GM21737 (cell line): ENCODE data around the gene METTL18.
"Not testable (repeated sequence)": the region's sequence is repeated elsewhere in the genome, so short reads cannot be mapped to it uniquely, and the experiment has no call there.

ENCODE experiments used
- ATAC-seq: cut with Tn5 transposase; IDR thresholded peaks from one replicate; pipeline ENCODE4 v1.9.1; 2021; ENCODE audit warnings: mild to moderate bottlenecking, moderate library complexity; ENCODE audit not compliant: unreplicated experiment

Gene METTL18

GRCh38 chr1:169794530-169795416 is at the start of gene METTL18:
Gene METTL18 (minus strand): TSS chr1:169794907. CDS start chr1:169793695, 1,212 bp downstream.
- ATAC-seq: peak; percentile 97

GRCh38 chr1:169838942-169839341 is 44.2 kb upstream of the METTL18 start:
- ATAC-seq: no peak

- ATAC-seq: no peak
Measured at GRCh38 chr1:169836198-169836597, 41.5 kb upstream of the METTL18 start.

- ATAC-seq: no peak
Measured at GRCh38 chr1:169835647-169836046, 40.9 kb upstream of the METTL18 start.

GRCh38 chr1:169834869-169835268 is 40.2 kb upstream of the METTL18 start:
- ATAC-seq: no peak

- no peak for ATAC-seq
Measured at GRCh38 chr1:169833179-169833901, 38.6 kb upstream of the METTL18 start.

GRCh38 chr1:169829671-169830070 is 35.0 kb upstream of the METTL18 start:
- no peak for ATAC-seq

- ATAC-seq: no peak
Measured at GRCh38 chr1:169824153-169824552, 29.4 kb upstream of the METTL18 start.

GRCh38 chr1:169821500-169821899 is 26.8 kb upstream of the METTL18 start:
- ATAC-seq: no peak

- no peak for ATAC-seq
Measured at GRCh38 chr1:169816617-169817016, 21.9 kb upstream of the METTL18 start.

- ATAC-seq: no peak
Measured at GRCh38 chr1:169814265-169814664, 19.6 kb upstream of the METTL18 start.

GRCh38 chr1:169812131-169812530 is 17.4 kb upstream of the METTL18 start:
- no peak for ATAC-seq

GRCh38 chr1:169811418-169812035 is 16.8 kb upstream of the METTL18 start:
- not testable (repeated sequence) for ATAC-seq

- no peak for ATAC-seq
Measured at GRCh38 chr1:169809370-169810095, 14.8 kb upstream of the METTL18 start.

- ATAC-seq: no peak
Measured at GRCh38 chr1:169804941-169805340, 10.2 kb upstream of the METTL18 start.

- no peak for ATAC-seq
Measured at GRCh38 chr1:169802888-169803287, 8.2 kb upstream of the METTL18 start.

- ATAC-seq: no peak
Measured at GRCh38 chr1:169797281-169797680, 2.6 kb upstream of the METTL18 start.

- no peak for ATAC-seq
Measured at GRCh38 chr1:169796274-169796810, 1.6 kb upstream of the METTL18 start.

- ATAC-seq: no peak
Measured at GRCh38 chr1:169795687-169796086, 980 bp upstream of the METTL18 start.

- no peak for ATAC-seq
Measured at GRCh38 chr1:169793730-169794129, 977 bp downstream of the METTL18 start.

GRCh38 chr1:169788402-169788801 is 6.3 kb downstream of the METTL18 start:
- ATAC-seq: no peak
